Measurements from ENCODE around the gene KAZN.

DNA sequence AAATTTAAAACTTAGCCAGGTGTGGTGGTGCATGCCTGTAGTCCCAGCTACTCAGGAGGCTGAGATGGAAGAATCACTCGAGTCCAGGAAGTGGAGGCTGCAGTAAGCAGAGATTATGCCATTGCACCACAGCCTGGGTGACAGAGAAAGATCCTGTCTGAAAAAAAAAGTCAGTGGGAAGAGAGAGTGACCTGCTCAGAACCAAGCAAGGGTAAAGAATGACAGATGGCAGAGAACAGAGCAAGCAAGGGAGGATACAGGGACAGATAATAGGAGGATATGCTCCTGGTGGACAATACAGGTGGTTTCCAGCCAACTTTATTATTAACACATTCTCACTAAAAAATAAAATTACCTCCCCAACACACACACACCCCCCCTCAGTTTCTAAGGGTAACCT lies 550.5 kb downstream of the KAZN start:
- TF ChIP-seq GATA2 (IDR thresholded peaks at IDR 0.05; ENCODE audit: low read depth, low read length) (no peak), GATA3 (IDR thresholded peaks at IDR 0.05; ENCODE audit: low read depth, low read length) (no peak)

All from SH-SY5Y (cell line).